Neutrophil (primary cell): Measurements from ENCODE around the gene RAE1.
A peak's percentile ranks its signal among the peaks of the same experiment; 100 is the strongest.

Experiments used
- H3K27ac ChIP-seq: fragments of 200-600 bp; sonication (generic); 2 replicates; pipeline ENCODE4 v1.5.1; 2016; ENCODE audit warnings: mild to moderate bottlenecking, moderate library complexity
- H3K27me3 ChIP-seq: fragments of 200-600 bp; sonication (generic); 2 replicates; pipeline ENCODE4 v1.6.0; 2016; ENCODE audit warnings: mild to moderate bottlenecking
- H3K36me3 ChIP-seq: fragments of 200-600 bp; sonication (generic); 2 replicates; pipeline ENCODE4 v1.5.1; 2017
- H3K4me1 ChIP-seq, 2 experiments: fragments of 200-600 bp in 1 of 2; sonication (generic) in 1 of 2; 1 replicate in 1 of 2; 2 replicates in 1 of 2; pipeline versions ENCODE4 v1.5.1 to v1.6.1; 2013 to 2016; ENCODE audit warnings: low read depth in 1 of 2, low read length in 1 of 2, mild to moderate bottlenecking in 1 of 2, moderate library complexity in 1 of 2; ENCODE audit not compliant: control insufficient read depth in 1 of 2, insufficient read depth in 1 of 2
- H3K4me3 ChIP-seq, 2 experiments: fragments of 200-600 bp in 1 of 2; sonication (generic) in 1 of 2; 1 replicate in 1 of 2; 2 replicates in 1 of 2; pipeline ENCODE4 v1.5.1; 2013 to 2016; ENCODE audit warnings: low read depth in 1 of 2, low read length in 1 of 2, mild to moderate bottlenecking in 1 of 2, moderate library complexity in 1 of 2
- H3K9me3 ChIP-seq: fragments of 200-600 bp; sonication (generic); 2 replicates; pipeline ENCODE4 v1.5.1; 2016
- CTCF ChIP-seq: fragments of 200-600 bp; sonication (generic); IDR thresholded peaks from 2 replicates; pipeline ENCODE4 v1.5.1; 2016; ENCODE audit warnings: antibody characterized with exemption

The RAE1 gene

GRCh38 chr20:57375652-57376230, 24.7 kb downstream of the RAE1 start:
- H3K27me3 ChIP-seq = no peaks in the 10 kb centered on the region
- H3K36me3 ChIP-seq = peaks cover 55% of the 10 kb centered on the region
- peaks cover 48 to 53% of the 10 kb centered on the region in 2 experiments for H3K4me1 ChIP-seq

GRCh38 chr20:57377350-57377749, 26.3 kb downstream of the RAE1 start:
- no peaks in the 10 kb centered on the region for H3K27me3 ChIP-seq
- peaks cover 44% of the 10 kb centered on the region for H3K36me3 ChIP-seq
- TF ChIP-seq CTCF = no peak
- H3K4me3 ChIP-seq = peak overlapping the region in 1 of 2 experiments; percentile 4
- H3K4me1 ChIP-seq = peaks cover 57 to 64% of the 10 kb centered on the region in 2 experiments
- H3K27ac ChIP-seq = peak overlapping the region; percentile 48
- no peaks in the 10 kb centered on the region for H3K9me3 ChIP-seq

More at GRCh38 chr20:57375652-57376230, 24.7 kb downstream of the RAE1 start:
- no peak for TF ChIP-seq CTCF
- peak overlapping the region; percentile 92 for H3K27ac ChIP-seq
- no peaks in the 10 kb centered on the region for H3K9me3 ChIP-seq
- H3K4me3 ChIP-seq = peak overlapping the region; percentile 63 to 71

GRCh38 chr20:57378107-57378506, 27.1 kb downstream of the RAE1 start:
- peak overlapping the region; percentile 48 for H3K27ac ChIP-seq
- no peaks in the 10 kb centered on the region for H3K27me3 ChIP-seq
- H3K36me3 ChIP-seq = peaks cover 44% of the 10 kb centered on the region
- no peak overlapping the region for H3K4me3 ChIP-seq
- H3K4me1 ChIP-seq = peaks cover 57 to 62% of the 10 kb centered on the region in 2 experiments
- H3K9me3 ChIP-seq = no peaks in the 10 kb centered on the region
- no peak for TF ChIP-seq CTCF

GRCh38 chr20:57378646-57379262, 27.7 kb downstream of the RAE1 start:
- Histone ChIP-seq H3K4me3 (no peak overlapping the region), H3K27ac (peak overlapping the region; percentile 35), H3K4me1 (peaks cover 52 to 55% of the 10 kb centered on the region in 2 experiments), H3K27me3 (no peaks in the 10 kb centered on the region), H3K36me3 (peaks cover 44% of the 10 kb centered on the region), H3K9me3 (no peaks in the 10 kb centered on the region)
- no peak for TF ChIP-seq CTCF

- peaks cover 45% of the 10 kb centered on the region for H3K36me3 ChIP-seq
Observed at GRCh38 chr20:57379263-57379647, 28.2 kb downstream of the RAE1 start.

More at GRCh38 chr20:57379263-57379647, 28.2 kb downstream of the RAE1 start:
- Histone ChIP-seq H3K9me3 (no peaks in the 10 kb centered on the region), H3K27ac (peak overlapping the region; percentile 35), H3K27me3 (no peaks in the 10 kb centered on the region), H3K4me1 (peaks cover 48 to 50% of the 10 kb centered on the region in 2 experiments), H3K4me3 (no peak overlapping the region)
- TF ChIP-seq CTCF = no peak
